ENCODE results near the gene OXNAD1. TPM values are rescaled to one million over a fixed set of nuclear protein-coding genes. Genes with fewer than 3 reads are reported as not detected.

Gene OXNAD1
- total and polyA plus RNA-seq, 2 of the 13 experiments (the other 11 are each of a cell fraction or from before 2014, with no cell fraction given), result 9.9 to 18.8 TPM

- TF ChIP-seq ZNF609 (CRISPR knock-in tag; IDR thresholded peaks at IDR 0.05; ENCODE audit: borderline replicate concordance) (peak; percentile 74), TCF7 (IDR thresholded peaks at IDR 0.05; ENCODE audit: low read depth) (peak; percentile 50; the same call in 1 of the 2 replicates), NR2F6 (IDR thresholded peaks at IDR 0.05) (peak; percentile 83), NR2F6 (CRISPR knock-in tag; IDR thresholded peaks at IDR 0.05) (peak; percentile 77), ZNF574 (CRISPR knock-in tag; IDR thresholded peaks at IDR 0.05) (no peak), ZGPAT (CRISPR knock-in tag; IDR thresholded peaks at IDR 0.05) (peak; percentile 70), ATF1 (CRISPR knock-in tag; IDR thresholded peaks at IDR 0.05) (0 out of 2 replicates have a peak, but pooled peaks have one; percentile 43), MXD3 (CRISPR knock-in tag; IDR thresholded peaks at IDR 0.05) (no peak), TRIM24 (CRISPR knock-in tag; IDR thresholded peaks at IDR 0.05) (peak; percentile 54; the same call in 1 of the 2 replicates), TEF (CRISPR knock-in tag; IDR thresholded peaks at IDR 0.05) (0 out of 2 replicates have a peak, but pooled peaks have one; percentile 74), PRMT3 (CRISPR knock-in tag; IDR thresholded peaks at IDR 0.05; ENCODE audit: borderline replicate concordance, low read depth) (no peak), USF2 (IDR thresholded peaks at IDR 0.05; ENCODE audit: low read depth, low read length) (no peak), USF2 (CRISPR knock-in tag; IDR thresholded peaks at IDR 0.05; ENCODE audit: borderline replicate concordance) (no peak), ZNF121 (CRISPR knock-in tag; IDR thresholded peaks at IDR 0.05) (no peak), ZNF362 (CRISPR knock-in tag; IDR thresholded peaks at IDR 0.05; ENCODE audit: borderline replicate concordance) (peak; percentile 95)
Measured at GRCh38 chr3:16331319-16331883, 66.4 kb downstream of the OXNAD1 start (continued).

Measured in HepG2 (cell line).